Tibial nerve (tissue), 4 donors: ENCODE measurements around the gene CHPF.

Source experiments
- CTCF ChIP-seq, 5 experiments: fragments of 200-600 bp in 3 of 5; fragments of 450-650 bp in 2 of 5; sonication (generic) in 3 of 5; IDR thresholded peaks; one replicate each; pipeline ENCODE4 v1.5.1; 2016 to 2019; ENCODE audit warnings: antibody characterized with exemption in 5 of 5, mild to moderate bottlenecking in 3 of 5, moderate library complexity in 2 of 5
- EP300 ChIP-seq, 2 donors: sonication (generic); formaldehyde crosslinking; IDR thresholded peaks; one replicate each; pipeline ENCODE4 v1.6.1; 2017; ENCODE audit warnings: antibody characterized with exemption in 2 of 2, mild to moderate bottlenecking in 1 of 2

GRCh38 chr2:219538504-219538951, 5.1 kb downstream of the CHPF start:
- TF ChIP-seq CTCF (IDR thresholded peaks at IDR 0.05): no peak
- TF ChIP-seq EP300 (IDR thresholded peaks at IDR 0.05): peak in 1 of 2 donors; percentile 72
